Osteocyte (in vitro differentiated cells): Measurements from ENCODE around the gene FOXE3. TPM values are rescaled to one million over a fixed set of nuclear protein-coding genes. Genes with fewer than 3 reads are reported as not detected.

Experiments used
- DNase-seq: peaks from one replicate; pipeline ENCODE4 v3.0.0; 2021; ENCODE audit warnings: mixed read lengths; ENCODE audit not compliant: unreplicated experiment; ENCODE audit errors: extremely low spot score
- H3K27ac Mint-ChIP-seq: one replicate; pipeline ENCODE4 v1.8.0; 2021; ENCODE audit warnings: mild to moderate bottlenecking, mixed read lengths; ENCODE audit not compliant: unreplicated experiment
- H3K27me3 Mint-ChIP-seq: one replicate; pipeline ENCODE4 v1.8.0; 2021; ENCODE audit warnings: mixed read lengths; ENCODE audit not compliant: unreplicated experiment
- H3K36me3 Mint-ChIP-seq: one replicate; pipeline ENCODE4 v1.8.0; 2021; ENCODE audit warnings: mixed read lengths; ENCODE audit not compliant: unreplicated experiment
- H3K4me1 Mint-ChIP-seq: one replicate; pipeline ENCODE4 v1.8.0; 2021; ENCODE audit warnings: mixed read lengths; ENCODE audit not compliant: unreplicated experiment
- H3K4me3 Mint-ChIP-seq: one replicate; pipeline ENCODE4 v1.8.0; 2021; ENCODE audit warnings: mild to moderate bottlenecking, moderate library complexity, mixed read lengths; ENCODE audit not compliant: unreplicated experiment
- H3K9me3 Mint-ChIP-seq: one replicate; pipeline ENCODE4 v1.8.0; 2021; ENCODE audit warnings: mixed read lengths; ENCODE audit not compliant: unreplicated experiment
- total RNA-seq: library from RNA; stranded (reverse); gene quantifications from 2 replicates; pipeline ENCODE4 v1.2.1, GENCODE V29; 2021
- TF ChIP-seq, protein P1 (sequence below): fragments of 200-600 bp; sonication (generic); IDR thresholded peaks from 2 replicates; pipeline ENCODE4 v1.5.0; 2021; ENCODE audit warnings: antibody characterized with exemption, mild to moderate bottlenecking, moderate library complexity

Gene FOXE3
- total RNA-seq, 1 donor from 2014 or later, result not detected

DNA sequence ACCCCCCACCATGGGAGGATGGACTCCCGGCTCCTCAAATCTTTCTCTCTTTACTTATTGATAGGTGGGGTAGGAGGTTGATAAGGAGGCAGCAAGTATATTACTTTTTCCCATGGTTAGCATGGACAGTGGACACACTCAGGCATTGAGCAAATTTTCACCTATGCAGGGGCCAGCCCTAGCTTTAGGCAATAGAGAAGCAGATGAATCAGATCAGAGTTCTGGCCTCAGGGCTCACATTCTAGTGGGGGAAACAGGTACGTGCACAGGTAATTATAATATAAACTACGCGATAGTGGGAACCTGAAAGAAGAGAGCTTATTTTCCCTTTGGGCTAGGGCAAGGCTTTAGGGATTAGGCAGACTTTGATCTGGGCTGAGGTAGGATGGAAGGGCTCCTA, 13.5 kb upstream of the FOXE3 start:
- Mint-ChIP-seq H3K4me3 (no peak overlapping the region), H3K36me3 (no peaks in the 10 kb centered on the region), H3K9me3 (no peaks in the 10 kb centered on the region), H3K27ac (no peak overlapping the region), H3K4me1 (peaks cover 13% of the 10 kb centered on the region), H3K27me3 (no peaks in the 10 kb centered on the region)
- TF ChIP-seq, protein P1, sequence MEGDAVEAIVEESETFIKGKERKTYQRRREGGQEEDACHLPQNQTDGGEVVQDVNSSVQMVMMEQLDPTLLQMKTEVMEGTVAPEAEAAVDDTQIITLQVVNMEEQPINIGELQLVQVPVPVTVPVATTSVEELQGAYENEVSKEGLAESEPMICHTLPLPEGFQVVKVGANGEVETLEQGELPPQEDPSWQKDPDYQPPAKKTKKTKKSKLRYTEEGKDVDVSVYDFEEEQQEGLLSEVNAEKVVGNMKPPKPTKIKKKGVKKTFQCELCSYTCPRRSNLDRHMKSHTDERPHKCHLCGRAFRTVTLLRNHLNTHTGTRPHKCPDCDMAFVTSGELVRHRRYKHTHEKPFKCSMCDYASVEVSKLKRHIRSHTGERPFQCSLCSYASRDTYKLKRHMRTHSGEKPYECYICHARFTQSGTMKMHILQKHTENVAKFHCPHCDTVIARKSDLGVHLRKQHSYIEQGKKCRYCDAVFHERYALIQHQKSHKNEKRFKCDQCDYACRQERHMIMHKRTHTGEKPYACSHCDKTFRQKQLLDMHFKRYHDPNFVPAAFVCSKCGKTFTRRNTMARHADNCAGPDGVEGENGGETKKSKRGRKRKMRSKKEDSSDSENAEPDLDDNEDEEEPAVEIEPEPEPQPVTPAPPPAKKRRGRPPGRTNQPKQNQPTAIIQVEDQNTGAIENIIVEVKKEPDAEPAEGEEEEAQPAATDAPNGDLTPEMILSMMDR, result no peak
- DNase-seq, result no peak

DNA sequence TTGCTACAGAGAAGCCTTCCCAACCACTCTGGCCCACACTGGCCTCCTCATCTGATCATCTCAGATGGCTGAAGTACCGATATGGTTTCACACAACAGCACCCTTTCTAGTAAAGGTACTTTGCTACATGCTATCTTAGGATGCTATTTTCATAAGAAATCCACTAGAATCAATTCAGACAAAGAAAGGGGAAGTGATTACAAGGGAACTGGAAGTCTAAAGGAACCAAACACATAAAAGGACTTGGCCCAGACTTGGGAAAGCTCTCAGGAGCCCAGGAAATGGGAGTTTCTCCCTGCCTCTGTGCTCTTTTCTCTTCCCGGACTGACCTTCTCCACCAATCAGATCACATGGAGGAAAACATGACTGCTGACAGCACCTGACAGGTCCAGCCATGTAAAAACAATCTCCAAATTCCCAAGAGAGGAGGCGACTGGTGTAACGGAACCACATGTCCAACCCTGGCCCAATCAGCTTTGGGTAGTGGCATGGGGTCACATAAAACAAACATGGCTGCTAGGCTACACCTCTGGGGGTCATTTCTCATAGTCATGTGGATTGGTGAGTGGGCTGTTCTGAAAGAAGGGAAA, 12.7 kb upstream of the FOXE3 start:
- Mint-ChIP-seq H3K27ac (no peak overlapping the region), H3K4me3 (no peak overlapping the region), H3K9me3 (no peaks in the 10 kb centered on the region), H3K36me3 (no peaks in the 10 kb centered on the region), H3K4me1 (peaks cover 21% of the 10 kb centered on the region), H3K27me3 (no peaks in the 10 kb centered on the region)
- TF ChIP-seq, protein P1, result no peak
- DNase-seq, result no peak

DNA sequence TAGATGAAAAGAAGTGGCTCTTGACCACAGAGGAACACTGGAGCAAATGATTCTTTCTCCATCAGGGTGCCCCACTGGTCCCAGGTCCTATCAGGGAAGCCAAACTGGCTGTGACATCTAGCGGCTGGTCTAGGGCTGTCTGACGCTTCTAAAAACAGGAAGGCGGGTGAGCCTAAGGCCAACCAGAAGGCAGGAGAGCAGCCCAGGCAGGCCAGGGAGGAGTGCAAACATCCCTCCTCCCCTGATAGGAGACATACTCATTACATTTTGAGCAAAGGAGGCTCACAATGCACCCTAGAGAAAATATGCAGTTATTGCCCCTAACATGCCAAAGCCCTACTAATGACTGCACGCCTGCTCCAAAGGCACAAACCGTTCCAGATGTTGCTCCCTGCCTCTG, 10.4 kb upstream of the FOXE3 start:
- H3K4me1 Mint-ChIP-seq, result peaks cover 44% of the 10 kb centered on the region
- H3K4me3 Mint-ChIP-seq, result no peak overlapping the region
- no peak overlapping the region for H3K27ac Mint-ChIP-seq
- TF ChIP-seq, protein P1, result no peak
- no peaks in the 10 kb centered on the region for H3K9me3 Mint-ChIP-seq
- no peaks in the 10 kb centered on the region for H3K27me3 Mint-ChIP-seq
- no peak for DNase-seq
- H3K36me3 Mint-ChIP-seq, result no peaks in the 10 kb centered on the region

DNA sequence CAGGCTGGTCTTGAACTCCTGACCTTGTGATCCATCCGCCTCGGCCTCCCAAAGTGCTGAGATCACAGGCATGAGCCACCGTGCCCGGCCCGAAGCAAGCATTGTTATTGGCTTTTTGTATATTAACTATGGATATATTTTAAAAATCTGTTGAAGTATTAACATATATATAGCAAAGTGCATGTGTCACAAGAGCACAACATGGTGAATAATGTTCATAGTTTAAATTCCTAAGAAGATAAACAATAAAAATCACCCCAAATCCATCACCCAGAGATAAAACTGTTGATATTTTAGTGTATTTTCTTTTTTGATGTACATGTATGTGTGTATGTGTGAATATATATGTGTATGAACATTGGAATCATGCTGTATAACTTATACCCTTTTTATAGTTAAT, 9.1 kb upstream of the FOXE3 start:
- no peaks in the 10 kb centered on the region for H3K36me3 Mint-ChIP-seq
- H3K4me1 Mint-ChIP-seq, result peaks cover 57% of the 10 kb centered on the region
- no peak for DNase-seq
- TF ChIP-seq, protein P1, result no peak
- H3K27me3 Mint-ChIP-seq, result no peaks in the 10 kb centered on the region
- H3K9me3 Mint-ChIP-seq, result no peaks in the 10 kb centered on the region
- no peak overlapping the region for H3K4me3 Mint-ChIP-seq
- no peak overlapping the region for H3K27ac Mint-ChIP-seq

DNA sequence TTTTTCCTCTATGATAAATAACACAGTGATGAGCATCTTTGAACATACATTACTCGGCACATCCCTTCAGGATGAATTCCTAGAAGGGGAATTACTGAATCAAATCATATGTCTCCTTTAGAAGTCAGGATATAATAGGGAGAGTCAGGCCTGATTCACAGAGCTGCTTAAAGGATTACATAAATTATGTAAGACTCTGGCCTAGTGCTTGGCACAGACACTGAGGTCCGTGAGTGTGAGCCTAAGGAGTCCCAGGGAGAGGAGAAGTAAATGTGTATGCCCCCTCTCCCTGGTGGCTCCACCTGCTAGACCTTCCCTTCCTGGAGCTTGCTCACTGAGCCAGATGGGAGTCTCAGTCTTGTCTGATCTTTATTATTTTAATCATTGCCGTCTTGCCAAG, 8.6 kb upstream of the FOXE3 start:
- Mint-ChIP-seq H3K36me3 (no peaks in the 10 kb centered on the region), H3K27me3 (no peaks in the 10 kb centered on the region), H3K9me3 (no peaks in the 10 kb centered on the region), H3K4me3 (no peak overlapping the region), H3K4me1 (peaks cover 60% of the 10 kb centered on the region), H3K27ac (peak overlapping the region; percentile 60)
- DNase-seq, result no peak
- TF ChIP-seq, protein P1, result no peak
